ENCODE data around the gene DNMT3B.

GRCh38 chr20:32832664-32833063 lies 70.5 kb downstream of the DNMT3B start:
- no peak for TF ChIP-seq CTCF (IDR thresholded peaks at IDR 0.05; ENCODE audit: insufficient read depth, low read length)
- no peak for TF ChIP-seq REST (IDR thresholded peaks at IDR 0.05; ENCODE audit: insufficient replicate concordance, low read depth)
- no peak for TF ChIP-seq POLR2AphosphoS5 (IDR thresholded peaks at IDR 0.05; ENCODE audit: low read depth)
- TF ChIP-seq GABPA (IDR thresholded peaks at IDR 0.05; ENCODE audit: low read depth), result no peak
- no peak for TF ChIP-seq SPI1 (IDR thresholded peaks at IDR 0.05; ENCODE audit: borderline replicate concordance, low read depth)
